Endothelial cell (in vitro differentiated cells): ENCODE measurements around the gene CDPF1. TPM values are rescaled to one million over a fixed set of nuclear protein-coding genes. Genes with fewer than 3 reads are reported as not detected.

Experiments
- DNase-seq: peaks from one replicate; pipeline ENCODE4 v3.0.0; 2021; ENCODE audit warnings: low spot score
- H3K27ac Mint-ChIP-seq: one replicate; pipeline ENCODE4 v1.8.0; 2021; ENCODE audit warnings: mixed read lengths, inconsistent platforms; ENCODE audit not compliant: unreplicated experiment
- H3K27me3 Mint-ChIP-seq: one replicate; pipeline ENCODE4 v1.8.0; 2021; ENCODE audit warnings: mild to moderate bottlenecking, moderate library complexity, mixed read lengths, inconsistent platforms; ENCODE audit not compliant: unreplicated experiment
- H3K36me3 Mint-ChIP-seq: one replicate; pipeline ENCODE4 v1.8.0; 2021; ENCODE audit warnings: mild to moderate bottlenecking, low read depth, mixed read lengths, inconsistent platforms; ENCODE audit not compliant: unreplicated experiment
- H3K4me1 Mint-ChIP-seq: one replicate; pipeline ENCODE4 v1.8.0; 2021; ENCODE audit warnings: mild to moderate bottlenecking, mixed read lengths, inconsistent platforms; ENCODE audit not compliant: unreplicated experiment
- H3K4me3 Mint-ChIP-seq: one replicate; pipeline ENCODE4 v1.8.0; 2021; ENCODE audit warnings: mild to moderate bottlenecking, mixed read lengths, inconsistent platforms; ENCODE audit not compliant: unreplicated experiment
- H3K9me3 Mint-ChIP-seq: one replicate; pipeline ENCODE4 v1.8.0; 2021; ENCODE audit warnings: mixed read lengths, inconsistent platforms; ENCODE audit not compliant: unreplicated experiment
- CTCF ChIP-seq: fragments of 200-600 bp; sonication (generic); IDR thresholded peaks from one replicate; pipeline ENCODE4 v1.5.0; 2021; ENCODE audit warnings: antibody characterized with exemption; ENCODE audit not compliant: unreplicated experiment
- total RNA-seq: library from RNA; stranded (reverse); fragmentation: NEBNext Ultra II Directional; extraction: Animal tissue kit (Norgen Biotek cat#: 25700); gene quantifications from one replicate; pipeline ENCODE4 v1.2.1, GENCODE V29; 2021; ENCODE audit not compliant: unreplicated experiment

CDPF1 gene
- total RNA-seq, 1 donor from 2014 or later: 8.5 TPM

- Mint-ChIP-seq H3K27ac (no peak overlapping the region), H3K4me1 (peaks cover 4% of the 10 kb centered on the region), H3K36me3 (peaks cover 22% of the 10 kb centered on the region), H3K9me3 (peaks cover 8% of the 10 kb centered on the region), H3K27me3 (peaks cover 33% of the 10 kb centered on the region), H3K4me3 (no peak overlapping the region)
- peak; percentile 69 for DNase-seq
- peak; percentile 20 for TF ChIP-seq CTCF
Observed at GRCh38 chr22:46262449-46263215, 12.5 kb upstream of the CDPF1 start.

GRCh38 chr22:46260038-46260437 is 9.9 kb upstream of the CDPF1 start:
- Mint-ChIP-seq H3K4me1 (no peaks in the 10 kb centered on the region), H3K27me3 (peaks cover 30% of the 10 kb centered on the region), H3K4me3 (no peak overlapping the region), H3K36me3 (peaks cover 14% of the 10 kb centered on the region), H3K27ac (no peak overlapping the region), H3K9me3 (no peaks in the 10 kb centered on the region)
- DNase-seq: no peak
- no peak for TF ChIP-seq CTCF

GRCh38 chr22:46259374-46259773 is 9.3 kb upstream of the CDPF1 start:
- Mint-ChIP-seq H3K4me3 (no peak overlapping the region), H3K9me3 (no peaks in the 10 kb centered on the region), H3K36me3 (peaks cover 13% of the 10 kb centered on the region), H3K27me3 (peaks cover 29% of the 10 kb centered on the region), H3K4me1 (no peaks in the 10 kb centered on the region), H3K27ac (no peak overlapping the region)
- DNase-seq: no peak
- TF ChIP-seq CTCF: no peak

- Mint-ChIP-seq H3K4me1 (peaks cover under 1% of the 10 kb centered on the region), H3K9me3 (no peaks in the 10 kb centered on the region), H3K27me3 (peaks cover 11% of the 10 kb centered on the region), H3K36me3 (peaks cover 1% of the 10 kb centered on the region), H3K4me3 (no peak overlapping the region), H3K27ac (no peak overlapping the region)
- TF ChIP-seq CTCF: no peak
- DNase-seq: no peak
Observed at GRCh38 chr22:46256358-46256958, 6.4 kb upstream of the CDPF1 start.

GRCh38 chr22:46251816-46252380 is 1.8 kb upstream of the CDPF1 start:
- no peak overlapping the region for H3K27ac Mint-ChIP-seq
- H3K4me3 Mint-ChIP-seq: peak overlapping the region; percentile 80
- TF ChIP-seq CTCF: no peak
- peaks cover 5% of the 10 kb centered on the region for H3K4me1 Mint-ChIP-seq
- peaks cover 3% of the 10 kb centered on the region for H3K27me3 Mint-ChIP-seq
- DNase-seq: no peak
- H3K9me3 Mint-ChIP-seq: no peaks in the 10 kb centered on the region
- no peaks in the 10 kb centered on the region for H3K36me3 Mint-ChIP-seq
